Urothelium cell line (cell line): ENCODE measurements around the gene ZCCHC24.

ENCODE experiments used
- DNase-seq: peaks from one replicate; pipeline ENCODE4 v3.0.0; 2011; ENCODE audit warnings: low spot score, mixed read lengths
- FAIRE-seq: peaks from 2 replicates; lab custom pipeline; 2011; peaks lifted over from hg19 to GRCh38; lab: Jason Lieb, UNC

ZCCHC24 gene

GRCh38 chr10:79445161-79445976 is at the start of gene ZCCHC24:
Gene ZCCHC24, minus strand, starts transcription at chr10:79445624. Its CDS starts 184 bp downstream, at chr10:79445440.
- DNase-seq = peak; percentile 99
- FAIRE-seq = peak; percentile 59

GRCh38 chr10:79493806-79494205 is 48.4 kb upstream of the ZCCHC24 start:
- no peak for DNase-seq
- FAIRE-seq = no peak

GRCh38 chr10:79492839-79493238 is 47.4 kb upstream of the ZCCHC24 start:
- DNase-seq (no peak), FAIRE-seq (no peak)

- no peak for DNase-seq
- FAIRE-seq = no peak
Measured at GRCh38 chr10:79492256-79492655, 46.8 kb upstream of the ZCCHC24 start.

- FAIRE-seq = no peak
- no peak for DNase-seq
Measured at GRCh38 chr10:79491143-79491835, 45.9 kb upstream of the ZCCHC24 start.

- DNase-seq (no peak), FAIRE-seq (no peak)
Measured at GRCh38 chr10:79490400-79491142, 45.1 kb upstream of the ZCCHC24 start.

- no peak for DNase-seq
- peak; percentile 53 for FAIRE-seq
Measured at GRCh38 chr10:79488870-79489269, 43.4 kb upstream of the ZCCHC24 start.

- FAIRE-seq (no peak), DNase-seq (peak; percentile 94)
Measured at GRCh38 chr10:79488336-79488735, 42.9 kb upstream of the ZCCHC24 start.

- no peak for FAIRE-seq
- DNase-seq = peak; percentile 74
Measured at GRCh38 chr10:79487296-79488194, 42.1 kb upstream of the ZCCHC24 start.

GRCh38 chr10:79484476-79484875 is 39.1 kb upstream of the ZCCHC24 start:
- FAIRE-seq (no peak), DNase-seq (no peak)

- DNase-seq (no peak), FAIRE-seq (no peak)
Measured at GRCh38 chr10:79483948-79484347, 38.5 kb upstream of the ZCCHC24 start.

- FAIRE-seq (no peak), DNase-seq (no peak)
Measured at GRCh38 chr10:79483299-79483698, 37.9 kb upstream of the ZCCHC24 start.

GRCh38 chr10:79482741-79483140 is 37.3 kb upstream of the ZCCHC24 start:
- DNase-seq (no peak), FAIRE-seq (no peak)

- no peak for DNase-seq
- no peak for FAIRE-seq
Measured at GRCh38 chr10:79482304-79482703, 36.9 kb upstream of the ZCCHC24 start.

- no peak for DNase-seq
- peak; percentile 13 for FAIRE-seq
Measured at GRCh38 chr10:79479283-79479909, 34.0 kb upstream of the ZCCHC24 start.

- DNase-seq (no peak), FAIRE-seq (no peak)
Measured at GRCh38 chr10:79477456-79477855, 32.0 kb upstream of the ZCCHC24 start.

- DNase-seq (no peak), FAIRE-seq (no peak)
Measured at GRCh38 chr10:79476645-79477044, 31.2 kb upstream of the ZCCHC24 start.

- FAIRE-seq (no peak), DNase-seq (no peak)
Measured at GRCh38 chr10:79475877-79476276, 30.5 kb upstream of the ZCCHC24 start.

GRCh38 chr10:79475119-79475653 is 29.8 kb upstream of the ZCCHC24 start:
- FAIRE-seq = no peak

More at GRCh38 chr10:79475119-79475653, 29.8 kb upstream of the ZCCHC24 start:
- DNase-seq = no peak
